ENCODE measurements around the gene SYNC.

- TF ChIP-seq CTCF (IDR thresholded peaks at IDR 0.05): no peak
- TF ChIP-seq POLR2A (IDR thresholded peaks at IDR 0.05): no peak
Measured at GRCh38 chr1:32644426-32644825, 58.1 kb downstream of the SYNC start.

All from adrenal gland (tissue), 5 donors.